HepG2 (cell line): ENCODE results near the gene TACC2.

Experiments
- CEBPG ChIP-seq: IDR thresholded peaks from 2 replicates; pipeline ENCODE4 v1.6.1; 2016
- ETV6 ChIP-seq: sonication (generic); formaldehyde crosslinking; conservative IDR thresholded peaks from 2 replicates; pipeline ENCODE4 v1.4.0; 2020; ENCODE audit warnings: missing genetic modification reagents
- MYC ChIP-seq: sonication (generic); formaldehyde crosslinking; IDR thresholded peaks from 2 replicates; pipeline ENCODE4 v1.9.0; 2021; ENCODE audit warnings: missing genetic modification reagents, borderline replicate concordance
- PRPF4 ChIP-seq: fragments of 200-400 bp; formaldehyde crosslinking; IDR thresholded peaks from 2 replicates; pipeline ENCODE4 v1.6.1; 2016; ENCODE audit warnings: low read length, low read depth; ENCODE audit not compliant: poor library complexity, severe bottlenecking
- SUZ12 ChIP-seq: fragments of 150-350 bp; IDR thresholded peaks from 2 replicates; pipeline ENCODE4 v1.6.1; 2014; ENCODE audit warnings: low read depth, low read length
- TOPORS ChIP-seq: sonication (generic); formaldehyde crosslinking; IDR thresholded peaks from 2 replicates; pipeline ENCODE4 v1.8.0; 2023; ENCODE audit warnings: mild to moderate bottlenecking, missing genetic modification reagents
- WIZ ChIP-seq: sonication (generic); formaldehyde crosslinking; IDR thresholded peaks from 2 replicates; pipeline ENCODE4 v1.5.1; 2020; ENCODE audit warnings: mild to moderate bottlenecking, missing genetic modification reagents
- ZMAT3 ChIP-seq: sonication (generic); formaldehyde crosslinking; conservative IDR thresholded peaks from 2 replicates; pipeline ENCODE4 v1.7.0; 2021; ENCODE audit warnings: missing genetic modification reagents
- ZNF564 ChIP-seq: sonication (generic); formaldehyde crosslinking; IDR thresholded peaks from 2 replicates; pipeline ENCODE4 v1.8.1; 2023; ENCODE audit warnings: mild to moderate bottlenecking, missing genetic modification reagents
- ZNF7 ChIP-seq: IDR thresholded peaks from 2 replicates; pipeline ENCODE4 v1.6.1; 2016; ENCODE audit warnings: missing biosample characterization, missing genetic modification reagents
- TF ChIP-seq, protein P1 (sequence below): sonication (generic); formaldehyde crosslinking; IDR thresholded peaks from 2 replicates; pipeline ENCODE4 v1.4.0; 2020; ENCODE audit warnings: missing genetic modification reagents
- TF ChIP-seq, protein P2 (sequence below): sonication (generic); formaldehyde crosslinking; IDR thresholded peaks from 2 replicates; pipeline ENCODE4 v1.5.0; 2020; ENCODE audit warnings: mild to moderate bottlenecking, missing genetic modification reagents, moderate library complexity
- TF ChIP-seq, protein P3 (sequence below): sonication (generic); formaldehyde crosslinking; IDR thresholded peaks from 2 replicates; pipeline ENCODE4 v1.9.0; 2021; ENCODE audit warnings: missing genetic modification reagents, borderline replicate concordance

DNA sequence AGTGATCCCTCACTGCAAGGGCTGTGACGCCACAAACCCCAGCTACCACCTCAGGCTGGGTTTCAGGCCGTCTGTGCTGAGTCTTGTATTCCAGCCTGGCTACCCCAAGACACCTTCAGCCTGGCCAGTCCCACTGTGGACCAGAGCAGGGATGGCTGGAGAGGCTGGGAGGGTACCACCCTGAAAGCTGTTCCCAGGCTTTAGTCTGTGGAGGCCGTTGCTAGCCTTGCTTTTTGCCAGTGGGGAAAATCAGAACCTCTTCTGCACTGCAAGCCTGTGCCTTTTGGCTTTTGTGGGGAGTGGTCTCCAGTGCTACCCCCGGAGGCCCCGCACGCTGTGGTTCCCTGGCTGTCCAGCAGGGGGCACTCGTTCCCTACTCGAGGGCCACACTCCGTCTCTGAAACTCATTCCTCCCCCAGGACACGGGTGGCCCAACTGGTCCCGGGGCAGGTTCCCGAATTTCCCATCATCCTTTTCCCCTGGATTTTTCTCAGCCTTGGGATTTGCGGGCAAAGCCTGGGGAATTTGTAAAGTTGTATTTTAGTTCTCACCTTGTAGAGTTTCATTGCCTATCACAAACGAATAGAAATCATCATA is 153.8 kb downstream of the TACC2 start:
- TF ChIP-seq ZMAT3 (CRISPR knock-in tag) (no peak), ETV6 (CRISPR knock-in tag) (no peak), CEBPG (CRISPR knock-in tag) (no peak), PRPF4 (no peak), WIZ (CRISPR knock-in tag) (no peak), ZNF7 (CRISPR knock-in tag) (no peak), MYC (no peak), ZNF564 (no peak), SUZ12 (no peak), TOPORS (no peak)
- TF ChIP-seq, protein P1, sequence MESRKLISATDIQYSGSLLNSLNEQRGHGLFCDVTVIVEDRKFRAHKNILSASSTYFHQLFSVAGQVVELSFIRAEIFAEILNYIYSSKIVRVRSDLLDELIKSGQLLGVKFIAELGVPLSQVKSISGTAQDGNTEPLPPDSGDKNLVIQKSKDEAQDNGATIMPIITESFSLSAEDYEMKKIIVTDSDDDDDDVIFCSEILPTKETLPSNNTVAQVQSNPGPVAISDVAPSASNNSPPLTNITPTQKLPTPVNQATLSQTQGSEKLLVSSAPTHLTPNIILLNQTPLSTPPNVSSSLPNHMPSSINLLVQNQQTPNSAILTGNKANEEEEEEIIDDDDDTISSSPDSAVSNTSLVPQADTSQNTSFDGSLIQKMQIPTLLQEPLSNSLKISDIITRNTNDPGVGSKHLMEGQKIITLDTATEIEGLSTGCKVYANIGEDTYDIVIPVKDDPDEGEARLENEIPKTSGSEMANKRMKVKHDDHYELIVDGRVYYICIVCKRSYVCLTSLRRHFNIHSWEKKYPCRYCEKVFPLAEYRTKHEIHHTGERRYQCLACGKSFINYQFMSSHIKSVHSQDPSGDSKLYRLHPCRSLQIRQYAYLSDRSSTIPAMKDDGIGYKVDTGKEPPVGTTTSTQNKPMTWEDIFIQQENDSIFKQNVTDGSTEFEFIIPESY: no peak
- TF ChIP-seq, protein P2, sequence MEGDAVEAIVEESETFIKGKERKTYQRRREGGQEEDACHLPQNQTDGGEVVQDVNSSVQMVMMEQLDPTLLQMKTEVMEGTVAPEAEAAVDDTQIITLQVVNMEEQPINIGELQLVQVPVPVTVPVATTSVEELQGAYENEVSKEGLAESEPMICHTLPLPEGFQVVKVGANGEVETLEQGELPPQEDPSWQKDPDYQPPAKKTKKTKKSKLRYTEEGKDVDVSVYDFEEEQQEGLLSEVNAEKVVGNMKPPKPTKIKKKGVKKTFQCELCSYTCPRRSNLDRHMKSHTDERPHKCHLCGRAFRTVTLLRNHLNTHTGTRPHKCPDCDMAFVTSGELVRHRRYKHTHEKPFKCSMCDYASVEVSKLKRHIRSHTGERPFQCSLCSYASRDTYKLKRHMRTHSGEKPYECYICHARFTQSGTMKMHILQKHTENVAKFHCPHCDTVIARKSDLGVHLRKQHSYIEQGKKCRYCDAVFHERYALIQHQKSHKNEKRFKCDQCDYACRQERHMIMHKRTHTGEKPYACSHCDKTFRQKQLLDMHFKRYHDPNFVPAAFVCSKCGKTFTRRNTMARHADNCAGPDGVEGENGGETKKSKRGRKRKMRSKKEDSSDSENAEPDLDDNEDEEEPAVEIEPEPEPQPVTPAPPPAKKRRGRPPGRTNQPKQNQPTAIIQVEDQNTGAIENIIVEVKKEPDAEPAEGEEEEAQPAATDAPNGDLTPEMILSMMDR: peak; percentile 94
- TF ChIP-seq, protein P3, sequence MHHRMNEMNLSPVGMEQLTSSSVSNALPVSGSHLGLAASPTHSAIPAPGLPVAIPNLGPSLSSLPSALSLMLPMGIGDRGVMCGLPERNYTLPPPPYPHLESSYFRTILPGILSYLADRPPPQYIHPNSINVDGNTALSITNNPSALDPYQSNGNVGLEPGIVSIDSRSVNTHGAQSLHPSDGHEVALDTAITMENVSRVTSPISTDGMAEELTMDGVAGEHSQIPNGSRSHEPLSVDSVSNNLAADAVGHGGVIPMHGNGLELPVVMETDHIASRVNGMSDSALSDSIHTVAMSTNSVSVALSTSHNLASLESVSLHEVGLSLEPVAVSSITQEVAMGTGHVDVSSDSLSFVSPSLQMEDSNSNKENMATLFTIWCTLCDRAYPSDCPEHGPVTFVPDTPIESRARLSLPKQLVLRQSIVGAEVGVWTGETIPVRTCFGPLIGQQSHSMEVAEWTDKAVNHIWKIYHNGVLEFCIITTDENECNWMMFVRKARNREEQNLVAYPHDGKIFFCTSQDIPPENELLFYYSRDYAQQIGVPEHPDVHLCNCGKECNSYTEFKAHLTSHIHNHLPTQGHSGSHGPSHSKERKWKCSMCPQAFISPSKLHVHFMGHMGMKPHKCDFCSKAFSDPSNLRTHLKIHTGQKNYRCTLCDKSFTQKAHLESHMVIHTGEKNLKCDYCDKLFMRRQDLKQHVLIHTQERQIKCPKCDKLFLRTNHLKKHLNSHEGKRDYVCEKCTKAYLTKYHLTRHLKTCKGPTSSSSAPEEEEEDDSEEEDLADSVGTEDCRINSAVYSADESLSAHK: no peak
